Fibroblast of mammary gland (primary cell): ENCODE measurements around the gene CHCHD10.

Source experiments
- DNase-seq: peaks from one replicate; pipeline ENCODE4 v3.0.0-alpha.2; 2010; ENCODE audit warnings: low read depth
- H3K4me3 ChIP-seq: 2 replicates; pipeline ENCODE4 v1.5.1; 2011; ENCODE audit warnings: low read depth, mild to moderate bottlenecking, low read length, moderate library complexity; ENCODE audit not compliant: control insufficient read depth
- TF ChIP-seq, protein P1 (sequence below): conservative IDR thresholded peaks from 2 replicates; pipeline ENCODE4 v1.5.1; 2011; ENCODE audit warnings: low read depth, low read length, inconsistent platforms; ENCODE audit not compliant: control insufficient read depth, insufficient read depth

CHCHD10 gene

DNA sequence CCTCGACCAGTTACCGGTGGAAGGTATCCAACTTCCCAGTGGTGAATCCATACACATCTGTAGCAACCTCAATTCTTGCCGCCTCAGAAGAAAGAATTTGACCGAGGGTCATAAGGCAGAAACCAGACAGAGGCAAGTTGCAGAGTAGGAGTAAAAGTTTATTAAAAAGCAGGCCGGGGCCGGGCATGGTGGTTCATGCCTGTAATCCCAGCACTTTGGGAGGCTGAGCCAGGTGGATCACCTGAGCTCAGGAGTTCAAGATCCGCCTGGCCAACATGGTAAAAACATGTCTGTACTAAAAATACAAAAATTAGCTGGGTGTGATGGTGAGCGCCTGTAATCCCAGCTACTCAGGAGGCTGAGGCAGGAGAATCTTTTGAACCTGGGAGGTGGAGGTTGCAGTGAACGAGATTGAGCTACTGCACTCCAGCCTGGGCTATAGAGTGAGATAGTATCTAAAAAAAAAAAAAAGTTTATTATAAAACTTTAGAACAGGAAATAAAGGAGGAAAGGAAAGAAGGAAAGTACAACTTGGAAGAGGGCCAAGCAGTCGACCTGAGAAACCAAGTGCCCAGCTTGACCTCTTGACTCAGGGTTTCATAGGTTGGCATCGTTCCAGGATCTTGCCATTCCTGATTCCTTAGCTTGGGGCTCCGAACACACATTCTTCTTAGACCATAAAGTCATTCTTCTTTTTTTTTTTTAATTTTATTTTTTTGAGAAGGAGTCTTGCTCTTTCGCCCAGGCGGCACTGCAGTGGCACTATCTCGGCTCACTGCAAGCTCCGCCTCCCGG, 49.2 kb downstream of the CHCHD10 start:
- H3K4me3 ChIP-seq, result no peak overlapping the region
- DNase-seq, result no peak
- TF ChIP-seq, protein P1, sequence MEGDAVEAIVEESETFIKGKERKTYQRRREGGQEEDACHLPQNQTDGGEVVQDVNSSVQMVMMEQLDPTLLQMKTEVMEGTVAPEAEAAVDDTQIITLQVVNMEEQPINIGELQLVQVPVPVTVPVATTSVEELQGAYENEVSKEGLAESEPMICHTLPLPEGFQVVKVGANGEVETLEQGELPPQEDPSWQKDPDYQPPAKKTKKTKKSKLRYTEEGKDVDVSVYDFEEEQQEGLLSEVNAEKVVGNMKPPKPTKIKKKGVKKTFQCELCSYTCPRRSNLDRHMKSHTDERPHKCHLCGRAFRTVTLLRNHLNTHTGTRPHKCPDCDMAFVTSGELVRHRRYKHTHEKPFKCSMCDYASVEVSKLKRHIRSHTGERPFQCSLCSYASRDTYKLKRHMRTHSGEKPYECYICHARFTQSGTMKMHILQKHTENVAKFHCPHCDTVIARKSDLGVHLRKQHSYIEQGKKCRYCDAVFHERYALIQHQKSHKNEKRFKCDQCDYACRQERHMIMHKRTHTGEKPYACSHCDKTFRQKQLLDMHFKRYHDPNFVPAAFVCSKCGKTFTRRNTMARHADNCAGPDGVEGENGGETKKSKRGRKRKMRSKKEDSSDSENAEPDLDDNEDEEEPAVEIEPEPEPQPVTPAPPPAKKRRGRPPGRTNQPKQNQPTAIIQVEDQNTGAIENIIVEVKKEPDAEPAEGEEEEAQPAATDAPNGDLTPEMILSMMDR, result no peak

DNA sequence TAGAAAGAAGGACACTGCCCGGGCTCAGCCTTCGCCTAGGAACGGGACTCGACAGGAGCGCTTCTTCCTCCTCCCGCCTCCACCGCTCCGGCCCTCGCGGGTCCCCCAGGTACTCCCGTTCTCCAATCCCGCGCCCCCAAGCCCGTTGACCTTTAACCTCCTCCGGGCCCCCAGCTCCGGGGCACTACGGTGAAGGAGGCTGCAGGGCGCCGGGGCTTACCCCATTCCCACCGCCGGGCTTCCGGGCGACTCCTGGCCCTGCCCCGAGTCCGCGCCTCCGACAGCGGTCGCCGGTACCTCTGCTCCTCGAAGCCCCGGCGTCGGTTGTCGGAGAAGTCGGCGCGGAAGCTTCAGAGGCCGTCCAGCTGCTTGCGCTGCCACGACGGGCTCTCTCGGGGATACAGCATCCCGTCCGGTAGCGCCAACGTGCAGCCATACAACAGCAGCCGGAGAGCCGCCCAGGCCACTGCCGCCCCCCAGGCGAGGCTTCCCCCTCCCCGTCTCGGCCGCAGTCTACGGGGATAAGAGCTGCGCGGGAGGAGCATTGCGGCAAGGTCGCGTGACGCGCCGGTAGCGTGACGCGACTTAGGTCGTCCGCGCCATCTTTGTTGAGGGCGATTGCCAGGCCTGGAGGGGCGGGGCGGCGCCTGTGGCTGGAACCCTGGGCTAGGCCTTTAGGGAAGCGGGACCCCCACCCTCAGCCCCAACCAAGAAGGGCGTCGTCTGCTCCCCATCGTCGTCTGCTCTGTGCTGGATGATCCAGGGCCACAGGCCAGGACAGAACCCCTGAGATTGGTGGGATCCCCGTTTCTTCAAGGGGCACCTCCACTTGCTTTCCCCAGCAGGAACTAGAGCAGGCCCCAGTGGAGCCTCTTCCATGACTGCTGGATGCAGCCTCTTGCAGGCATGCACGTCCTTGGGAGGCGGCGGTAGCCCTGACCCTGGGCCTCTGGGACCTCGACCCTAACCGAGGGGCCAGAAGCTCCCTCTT, 50.7 kb downstream of the CHCHD10 start:
- H3K4me3 ChIP-seq, result peak overlapping the region; percentile 79
- TF ChIP-seq, protein P1, result no peak
- peak; percentile 86 for DNase-seq
